Measurements from ENCODE around the gene TTLL9.

The TTLL9 gene

DNA sequence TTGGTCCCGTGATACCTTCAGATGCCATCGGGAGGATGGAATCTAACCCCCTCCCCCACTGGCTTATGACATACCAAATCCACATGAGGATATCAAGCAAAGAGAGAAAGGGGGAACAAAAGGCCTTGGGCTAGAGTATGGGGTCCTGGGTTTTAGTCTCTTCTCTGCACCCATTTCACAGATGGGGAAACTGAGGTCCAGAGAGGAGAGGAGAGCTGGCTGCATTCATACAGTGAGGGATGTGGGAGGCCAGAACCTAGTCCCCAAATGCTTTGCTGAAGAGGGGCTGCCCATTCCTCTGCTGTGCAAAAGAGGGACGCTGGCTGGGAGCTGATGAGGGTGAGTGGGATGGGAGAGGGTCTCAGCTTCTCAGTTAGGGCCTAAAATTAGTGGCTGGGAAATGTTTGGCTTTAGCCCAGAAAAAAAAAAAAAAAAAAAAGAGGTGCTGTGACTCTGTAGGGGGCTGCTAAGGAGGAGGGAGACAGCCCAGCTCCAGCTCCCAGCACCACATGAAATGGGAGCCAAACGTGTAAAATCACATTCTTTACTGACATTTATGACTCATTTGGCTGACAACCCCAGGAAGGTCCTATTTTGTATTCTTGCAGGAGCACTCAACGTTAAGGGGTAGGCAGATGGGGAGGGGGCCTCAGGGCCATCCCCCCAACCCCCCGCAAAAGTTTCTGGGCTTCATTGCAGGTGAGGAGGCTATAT, 109.4 kb downstream of the TTLL9 start:
- DNase-seq (ENCODE audit: low read depth): no peak

GRCh38 chr20:31981784-31982183, 111.3 kb downstream of the TTLL9 start:
- no peak for DNase-seq (ENCODE audit: low read depth)

DNA sequence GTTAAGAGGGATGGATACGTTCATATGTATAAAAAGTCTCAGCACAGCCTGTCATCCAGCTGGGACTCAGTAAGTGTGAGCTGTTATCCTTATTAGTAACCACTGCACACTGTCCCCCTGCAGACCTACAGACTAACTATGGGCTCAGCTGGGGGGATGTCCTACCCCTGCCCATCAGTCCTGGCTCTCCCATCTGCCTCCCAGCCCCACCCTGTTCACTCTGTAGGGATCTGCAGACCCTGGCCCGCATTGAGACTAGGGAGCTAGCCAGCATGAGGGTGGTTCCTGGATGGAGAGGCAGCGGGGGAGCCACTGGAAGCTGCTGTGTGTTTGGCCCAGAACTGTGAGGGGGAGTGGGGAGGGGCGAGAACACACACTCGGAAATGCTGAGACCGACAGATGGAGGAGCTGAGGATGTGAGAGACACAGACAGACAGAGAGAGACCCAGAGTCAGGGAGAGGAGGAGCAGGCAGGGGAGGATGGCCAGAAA, 114.6 kb downstream of the TTLL9 start:
- no peak for DNase-seq (ENCODE audit: low read depth)

GRCh38 chr20:31987744-31988143, 117.3 kb downstream of the TTLL9 start:
- no peak for DNase-seq (ENCODE audit: low read depth)

DNA sequence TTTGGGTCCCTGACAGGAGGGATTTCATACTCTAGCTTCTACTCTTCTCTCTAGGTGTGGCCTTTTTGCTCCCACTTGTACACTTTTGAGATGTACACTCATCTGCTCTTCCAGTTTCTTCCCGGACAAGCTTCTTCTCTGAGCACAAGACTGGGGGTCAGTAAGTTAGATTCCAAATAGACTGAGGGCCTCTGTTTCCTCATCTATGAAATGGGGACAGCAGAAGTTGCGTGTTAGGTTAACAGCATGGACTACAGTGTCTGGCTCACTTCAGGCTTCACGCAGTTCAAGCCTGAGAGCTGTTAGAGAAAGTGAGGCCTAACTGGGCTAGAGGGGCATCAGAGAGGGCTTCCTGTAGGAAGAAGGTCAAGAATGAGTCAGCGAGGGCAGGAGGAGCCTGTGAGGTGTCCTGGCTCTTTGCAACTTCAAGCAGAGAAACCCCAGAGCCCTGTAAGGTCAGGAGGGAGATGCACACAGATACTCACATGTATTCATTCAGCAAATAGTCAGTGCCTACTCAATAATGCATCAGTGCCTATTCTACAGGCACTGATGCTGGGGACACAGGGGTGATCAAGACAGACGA, 118.1 kb downstream of the TTLL9 start:
- DNase-seq (ENCODE audit: low read depth): no peak

DNA sequence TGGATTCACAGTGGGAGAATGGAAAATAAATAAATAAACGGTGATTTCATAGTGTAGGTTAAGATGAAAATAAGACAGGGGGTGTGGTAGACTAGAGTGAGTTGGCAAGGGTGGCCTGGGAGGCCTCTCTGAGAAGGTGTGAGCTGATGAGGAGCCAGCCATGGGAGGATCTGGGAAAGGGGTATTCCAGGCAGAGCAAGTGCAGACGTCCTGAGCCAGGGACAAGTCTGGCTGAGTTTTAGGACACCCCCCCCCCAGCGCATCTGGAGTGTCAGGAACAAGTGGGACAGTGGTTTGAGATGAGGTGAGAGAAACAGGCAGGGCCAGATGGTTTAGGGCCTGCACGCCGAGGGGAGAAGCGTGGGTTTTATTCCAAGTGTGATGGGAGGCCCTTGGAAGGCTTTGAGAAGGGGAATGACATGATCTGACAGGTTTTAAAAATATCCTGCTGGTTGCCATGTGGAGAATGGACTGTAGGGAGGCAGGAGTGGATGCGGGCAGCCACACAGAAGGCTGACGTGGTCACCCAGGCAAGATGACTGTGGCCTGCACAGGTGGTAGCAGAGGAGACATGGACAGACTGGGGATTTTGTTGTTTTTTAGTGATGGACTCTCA, 118.7 kb downstream of the TTLL9 start:
- no peak for DNase-seq (ENCODE audit: low read depth)

DNA sequence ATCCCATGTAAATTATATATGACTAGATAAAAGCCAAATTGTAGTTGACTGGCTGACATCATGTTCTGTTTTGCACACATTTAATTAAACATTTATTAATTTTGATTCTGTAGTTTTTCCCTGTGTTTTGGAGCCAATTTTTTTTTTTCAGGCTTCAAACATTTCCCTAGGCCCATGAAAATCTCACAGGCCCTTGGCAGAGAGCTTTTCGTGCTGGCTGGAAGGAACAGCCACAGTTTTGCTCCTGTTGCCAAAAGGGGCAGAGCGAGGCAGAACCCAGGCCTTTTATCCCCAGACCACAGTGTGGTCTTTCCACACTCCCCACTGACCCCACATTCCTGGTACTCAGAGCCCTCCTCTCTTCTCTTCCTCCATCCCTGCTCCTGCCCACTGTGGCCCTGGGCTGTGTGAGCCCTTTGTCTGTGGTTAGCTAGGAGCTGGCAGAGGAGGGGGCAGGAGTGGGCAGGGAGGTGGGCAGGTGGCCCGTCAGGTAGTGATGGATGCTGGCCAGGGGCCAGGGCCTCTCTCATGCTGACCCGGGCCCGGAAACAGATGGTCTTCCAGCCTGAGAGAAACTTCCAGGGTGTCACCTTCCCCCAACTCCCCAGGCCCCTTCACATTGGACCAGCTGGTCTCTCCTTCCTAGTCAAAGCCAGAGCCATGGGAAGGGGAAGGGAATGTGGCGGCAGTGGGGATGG, 120.4 kb downstream of the TTLL9 start:
- DNase-seq (ENCODE audit: low read depth): no peak

DNA sequence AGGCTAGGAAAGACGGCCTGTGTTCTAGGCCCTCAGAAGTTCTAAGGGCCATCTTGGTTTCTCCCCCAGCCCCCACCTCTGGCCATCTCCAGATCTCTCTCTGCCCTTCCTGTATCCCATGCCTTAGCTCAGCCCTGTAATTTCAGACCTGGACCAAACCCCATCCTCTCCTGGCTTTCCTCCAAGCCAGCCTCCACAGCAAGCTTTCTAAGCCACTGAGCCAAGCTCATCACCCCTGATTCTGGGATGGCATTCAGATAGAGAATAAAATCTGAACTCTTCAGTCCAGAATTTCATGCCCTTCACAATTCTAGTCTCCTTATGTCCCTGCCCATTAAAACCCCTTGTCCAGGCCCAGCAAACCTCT, 120.9 kb downstream of the TTLL9 start:
- DNase-seq (ENCODE audit: low read depth): no peak

DNA sequence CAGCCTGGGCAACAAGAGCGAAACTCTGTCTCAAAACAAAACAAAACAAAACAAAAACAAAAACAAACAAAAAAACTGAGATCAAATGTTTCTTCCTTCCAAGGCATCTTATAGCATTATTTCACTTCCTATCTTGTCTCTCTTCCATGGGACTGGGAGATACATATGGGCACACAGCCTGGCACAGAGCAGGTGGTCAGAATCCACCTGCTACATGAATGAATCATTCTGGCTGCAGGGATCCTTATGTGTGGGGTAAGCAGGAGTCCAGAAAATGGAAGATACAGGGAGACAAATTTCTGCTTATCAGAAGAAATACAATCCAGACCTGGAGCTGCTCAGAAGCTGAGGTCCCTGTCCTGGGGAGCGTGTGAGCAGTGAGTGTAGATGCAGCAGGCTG, 121.7 kb downstream of the TTLL9 start:
- no peak for DNase-seq (ENCODE audit: low read depth)
